HCT116 (cell line): ENCODE results near the gene PSMA8.

Source experiments
- CEBPB ChIP-seq: IDR thresholded peaks from 2 replicates; pipeline ENCODE4 v1.6.1; 2012; ENCODE audit warnings: low read depth
- EZH2phosphoT487 ChIP-seq: fragments of 200-600 bp; IDR thresholded peaks from 2 replicates; pipeline ENCODE4 v1.6.1; 2018; ENCODE audit warnings: antibody characterized with exemption, borderline replicate concordance
- JUND ChIP-seq: IDR thresholded peaks from 2 replicates; pipeline ENCODE4 v1.6.1; 2012
- POLR2A ChIP-seq: IDR thresholded peaks from 2 replicates; pipeline ENCODE4 v1.7.0; 2011; ENCODE audit warnings: borderline replicate concordance; ENCODE audit not compliant: insufficient read depth, insufficient read length; ENCODE audit errors: extremely low read depth
- POLR2AphosphoS5 ChIP-seq: IDR thresholded peaks from 2 replicates; pipeline ENCODE4 v1.6.1; 2011; ENCODE audit warnings: mild to moderate bottlenecking, low read depth, low read length, moderate library complexity
- SIN3A ChIP-seq: IDR thresholded peaks from 2 replicates; pipeline ENCODE4 v1.6.1; 2012; ENCODE audit warnings: low read depth
- YY1 ChIP-seq: IDR thresholded peaks from 2 replicates; pipeline ENCODE4 v1.6.1; 2011; ENCODE audit warnings: low read length, low read depth, moderate library complexity, mild to moderate bottlenecking; ENCODE audit not compliant: insufficient replicate concordance; ENCODE audit errors: extremely low read depth
- ZNF274 ChIP-seq: fragments of 200-500 bp; sonication (Bioruptor generic); IDR thresholded peaks from 2 replicates; pipeline ENCODE4 v1.6.1; 2014; ENCODE audit warnings: mild to moderate bottlenecking, low read depth, low read length, inconsistent platforms
- TF ChIP-seq, protein P1 (sequence below): IDR thresholded peaks from 2 replicates; pipeline ENCODE4 v1.6.1; 2012; ENCODE audit warnings: low read depth
- TF ChIP-seq, protein P2 (sequence below), 3 experiments: fragments of 200-600 bp in 1 of 3; sonication (generic) in 1 of 3; IDR thresholded peaks in 2 of 3; conservative IDR thresholded peaks in 1 of 3; 2 replicates each; pipeline ENCODE4 v1.5.1; 2012 to 2017; ENCODE audit warnings: low read depth in 2 of 3, low read length in 2 of 3, antibody characterized with exemption in 1 of 3, borderline replicate concordance in 1 of 3, control low read depth in 1 of 3, mild to moderate bottlenecking in 1 of 3, mixed read lengths in 1 of 3, mixed run types in 1 of 3, moderate library complexity in 1 of 3; ENCODE audit not compliant: insufficient read depth in 1 of 3
- TF ChIP-seq, protein P3 (sequence below): IDR thresholded peaks from 2 replicates; pipeline ENCODE4 v1.6.1; 2012

DNA sequence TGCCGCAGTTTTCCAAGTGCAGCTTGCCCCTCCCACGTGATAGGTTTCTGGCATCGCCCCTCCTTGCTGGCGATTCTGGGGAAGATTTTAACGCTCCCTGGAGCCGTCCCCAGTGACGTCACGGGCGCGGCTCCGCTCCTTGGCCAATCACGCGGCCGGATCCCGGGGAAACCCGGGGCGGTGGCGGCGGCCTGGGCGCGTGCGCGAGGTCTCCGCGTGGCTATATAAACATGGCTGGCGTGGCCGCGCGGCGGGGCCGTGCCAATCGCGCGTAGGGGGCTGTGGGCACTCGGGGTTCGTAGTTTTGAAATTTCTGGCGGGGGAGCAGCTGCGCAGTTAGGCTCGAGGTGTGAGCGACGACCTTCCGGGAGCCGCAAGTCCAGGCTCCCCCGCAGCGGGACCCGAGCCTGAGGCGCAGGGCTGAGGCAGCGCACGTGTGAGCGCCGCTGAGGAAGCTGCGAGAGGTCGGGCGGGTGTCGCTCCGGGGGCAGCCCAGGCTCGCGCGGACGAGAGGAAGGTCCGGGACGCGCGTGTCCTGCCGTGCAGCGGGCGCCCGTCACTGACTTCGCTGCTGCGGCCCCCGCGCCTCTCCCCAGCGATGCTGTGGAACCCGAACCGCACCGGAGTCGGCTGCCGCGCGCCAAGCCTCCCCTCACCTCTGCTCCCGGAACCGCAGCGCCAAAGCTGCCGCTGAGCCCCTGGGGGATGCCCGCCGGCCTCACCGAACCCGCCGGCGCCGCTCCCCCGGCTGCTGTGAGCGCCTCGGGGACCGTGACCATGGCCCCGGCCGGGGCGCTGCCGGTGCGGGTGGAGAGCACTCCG is 92.8 kb downstream of the PSMA8 start, which contains the start of gene TAF4B:
- TF ChIP-seq, protein P1, sequence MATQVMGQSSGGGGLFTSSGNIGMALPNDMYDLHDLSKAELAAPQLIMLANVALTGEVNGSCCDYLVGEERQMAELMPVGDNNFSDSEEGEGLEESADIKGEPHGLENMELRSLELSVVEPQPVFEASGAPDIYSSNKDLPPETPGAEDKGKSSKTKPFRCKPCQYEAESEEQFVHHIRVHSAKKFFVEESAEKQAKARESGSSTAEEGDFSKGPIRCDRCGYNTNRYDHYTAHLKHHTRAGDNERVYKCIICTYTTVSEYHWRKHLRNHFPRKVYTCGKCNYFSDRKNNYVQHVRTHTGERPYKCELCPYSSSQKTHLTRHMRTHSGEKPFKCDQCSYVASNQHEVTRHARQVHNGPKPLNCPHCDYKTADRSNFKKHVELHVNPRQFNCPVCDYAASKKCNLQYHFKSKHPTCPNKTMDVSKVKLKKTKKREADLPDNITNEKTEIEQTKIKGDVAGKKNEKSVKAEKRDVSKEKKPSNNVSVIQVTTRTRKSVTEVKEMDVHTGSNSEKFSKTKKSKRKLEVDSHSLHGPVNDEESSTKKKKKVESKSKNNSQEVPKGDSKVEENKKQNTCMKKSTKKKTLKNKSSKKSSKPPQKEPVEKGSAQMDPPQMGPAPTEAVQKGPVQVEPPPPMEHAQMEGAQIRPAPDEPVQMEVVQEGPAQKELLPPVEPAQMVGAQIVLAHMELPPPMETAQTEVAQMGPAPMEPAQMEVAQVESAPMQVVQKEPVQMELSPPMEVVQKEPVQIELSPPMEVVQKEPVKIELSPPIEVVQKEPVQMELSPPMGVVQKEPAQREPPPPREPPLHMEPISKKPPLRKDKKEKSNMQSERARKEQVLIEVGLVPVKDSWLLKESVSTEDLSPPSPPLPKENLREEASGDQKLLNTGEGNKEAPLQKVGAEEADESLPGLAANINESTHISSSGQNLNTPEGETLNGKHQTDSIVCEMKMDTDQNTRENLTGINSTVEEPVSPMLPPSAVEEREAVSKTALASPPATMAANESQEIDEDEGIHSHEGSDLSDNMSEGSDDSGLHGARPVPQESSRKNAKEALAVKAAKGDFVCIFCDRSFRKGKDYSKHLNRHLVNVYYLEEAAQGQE: no peak
- peak; percentile 52 for TF ChIP-seq YY1
- peak; percentile 88 for TF ChIP-seq POLR2A
- TF ChIP-seq, protein P2, sequence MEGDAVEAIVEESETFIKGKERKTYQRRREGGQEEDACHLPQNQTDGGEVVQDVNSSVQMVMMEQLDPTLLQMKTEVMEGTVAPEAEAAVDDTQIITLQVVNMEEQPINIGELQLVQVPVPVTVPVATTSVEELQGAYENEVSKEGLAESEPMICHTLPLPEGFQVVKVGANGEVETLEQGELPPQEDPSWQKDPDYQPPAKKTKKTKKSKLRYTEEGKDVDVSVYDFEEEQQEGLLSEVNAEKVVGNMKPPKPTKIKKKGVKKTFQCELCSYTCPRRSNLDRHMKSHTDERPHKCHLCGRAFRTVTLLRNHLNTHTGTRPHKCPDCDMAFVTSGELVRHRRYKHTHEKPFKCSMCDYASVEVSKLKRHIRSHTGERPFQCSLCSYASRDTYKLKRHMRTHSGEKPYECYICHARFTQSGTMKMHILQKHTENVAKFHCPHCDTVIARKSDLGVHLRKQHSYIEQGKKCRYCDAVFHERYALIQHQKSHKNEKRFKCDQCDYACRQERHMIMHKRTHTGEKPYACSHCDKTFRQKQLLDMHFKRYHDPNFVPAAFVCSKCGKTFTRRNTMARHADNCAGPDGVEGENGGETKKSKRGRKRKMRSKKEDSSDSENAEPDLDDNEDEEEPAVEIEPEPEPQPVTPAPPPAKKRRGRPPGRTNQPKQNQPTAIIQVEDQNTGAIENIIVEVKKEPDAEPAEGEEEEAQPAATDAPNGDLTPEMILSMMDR (IDR thresholded peaks at IDR 0.05 in 2 of 3, conservative IDR thresholded peaks at IDR 0.05 in 1 of 3; ENCODE audit: borderline replicate concordance in 1 of 3, insufficient read depth in 1 of 3, low read depth in 2 of 3, low read length in 2 of 3): no peak
- TF ChIP-seq, protein P3, sequence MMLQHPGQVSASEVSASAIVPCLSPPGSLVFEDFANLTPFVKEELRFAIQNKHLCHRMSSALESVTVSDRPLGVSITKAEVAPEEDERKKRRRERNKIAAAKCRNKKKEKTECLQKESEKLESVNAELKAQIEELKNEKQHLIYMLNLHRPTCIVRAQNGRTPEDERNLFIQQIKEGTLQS: no peak
- no peak for TF ChIP-seq JUND
- TF ChIP-seq SIN3A: peak; percentile 76; the same call in 1 of the 2 replicates
- TF ChIP-seq POLR2AphosphoS5: peak; percentile 87
- TF ChIP-seq ZNF274: no peak
- TF ChIP-seq EZH2phosphoT487: no peak
- no peak for TF ChIP-seq CEBPB
